Activated CD4-positive, alpha-beta memory T cell treated with anti-CD3 and anti-CD28 coated beads for 36 hours (primary cell): Measurements from ENCODE around the gene METTL9. TPM values are rescaled to one million over a fixed set of nuclear protein-coding genes. Genes with fewer than 3 reads are reported as not detected.

Source experiments
- CTCF ChIA-PET: fragments of 350-600 bp; sonication (Branson Sonifier 250); formaldehyde crosslinking; loops from one replicate; lab custom pipeline; 2021; ENCODE audit warnings: antibody characterized with exemption, inconsistent platforms; lab: Charles Lee
- POLR2A ChIA-PET: fragments of 350-600 bp; sonication (Branson Sonifier 250); formaldehyde crosslinking; loops from one replicate; lab custom pipeline; 2021; ENCODE audit warnings: antibody characterized with exemption; lab: Charles Lee
- DNase-seq: peaks from one replicate; pipeline ENCODE4 v3.0.0-alpha.2; 2020
- H3K27ac Mint-ChIP-seq: one replicate; pipeline ENCODE4 v1.8.0; 2021; ENCODE audit warnings: mixed read lengths
- H3K27me3 Mint-ChIP-seq: one replicate; pipeline ENCODE4 v1.8.0; 2021; ENCODE audit warnings: mixed read lengths
- H3K36me3 Mint-ChIP-seq: one replicate; pipeline ENCODE4 v1.8.0; 2021; ENCODE audit warnings: mixed read lengths
- H3K4me1 Mint-ChIP-seq: one replicate; pipeline ENCODE4 v1.8.0; 2021; ENCODE audit warnings: low read depth, mixed read lengths
- H3K4me3 Mint-ChIP-seq: one replicate; pipeline ENCODE4 v1.8.0; 2021; ENCODE audit warnings: mild to moderate bottlenecking, mixed read lengths
- H3K9me3 Mint-ChIP-seq: one replicate; pipeline ENCODE4 v1.8.0; 2021; ENCODE audit warnings: mixed read lengths
- intact Hi-C: fragments of 100-400 bp; cut with micrococcal nuclease; formaldehyde crosslinking; loops from one replicate; pipeline ENCODE4 v1.15.1; 2023
- total RNA-seq, 2 experiments: library from RNA; stranded (reverse); gene quantifications; one replicate each; pipeline ENCODE4 v1.2.3, GENCODE V29; 2021

The METTL9 gene
- total RNA-seq, 2 experiments from 2014 or later: 100 to 104 TPM

DNA sequence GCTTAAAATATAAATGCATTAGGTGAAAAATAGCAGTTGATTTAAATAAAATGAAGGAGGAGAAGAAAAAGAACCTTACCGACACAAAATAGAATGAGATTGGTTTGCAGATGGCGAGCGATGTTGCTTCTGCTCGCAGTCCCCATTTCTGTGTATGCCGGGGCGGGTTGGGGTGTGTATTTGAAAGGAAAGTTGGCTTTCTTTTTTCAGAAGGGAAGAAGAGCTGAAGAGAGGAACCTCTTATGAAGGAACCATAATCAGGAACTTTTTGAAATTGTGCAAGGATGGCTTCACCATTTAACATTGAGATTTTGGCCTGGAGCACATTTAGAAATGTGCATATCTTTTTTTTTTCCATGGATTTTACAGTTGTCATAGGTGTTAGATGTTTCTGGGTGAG, 53.1 kb downstream of the METTL9 start, which contains the start of gene IGSF6:
IGSF6 (minus strand) TSS at position 156 of the 400 bp plus-strand sequence; CDS start at position 146, 10 bp downstream.
- Mint-ChIP-seq H3K27ac (no peak within 1 kb of the TSS), H3K4me3 (no peak within 1 kb of the TSS), H3K4me1 (peaks cover 43% of the 10 kb centered on the region), H3K9me3 (no peaks in the 10 kb centered on the region), H3K27me3 (no peaks in the 10 kb centered on the region), H3K36me3 (peaks cover 8% of the 10 kb centered on the region)
- POLR2A ChIA-PET: no interaction called here
- CTCF ChIA-PET: interaction anchor here (0.7 to 1.0 kb wide), 3 partner anchors 56 to 684 kb away, joined by 3 to 4 read pairs (median 3); no protein-coding TSS in a partner anchor
- intact Hi-C loops: no loop called here
- no peak for DNase-seq

- Mint-ChIP-seq H3K9me3 (no peaks in the 10 kb centered on the region), H3K27ac (no peak overlapping the region), H3K27me3 (no peaks in the 10 kb centered on the region), H3K4me1 (peaks cover 38% of the 10 kb centered on the region), H3K4me3 (no peak overlapping the region), H3K36me3 (peaks cover 8% of the 10 kb centered on the region)
- ChIA-PET POLR2A (no interaction called here), CTCF (interaction anchor here (1.4 kb wide), 1 partner anchor 55 kb away, joined by 3 read pairs; no protein-coding TSS in a partner anchor)
- intact Hi-C loops: no loop called here
- DNase-seq: no peak
Observed at GRCh38 chr16:21653571-21653970, 54.2 kb downstream of the METTL9 start.

DNA sequence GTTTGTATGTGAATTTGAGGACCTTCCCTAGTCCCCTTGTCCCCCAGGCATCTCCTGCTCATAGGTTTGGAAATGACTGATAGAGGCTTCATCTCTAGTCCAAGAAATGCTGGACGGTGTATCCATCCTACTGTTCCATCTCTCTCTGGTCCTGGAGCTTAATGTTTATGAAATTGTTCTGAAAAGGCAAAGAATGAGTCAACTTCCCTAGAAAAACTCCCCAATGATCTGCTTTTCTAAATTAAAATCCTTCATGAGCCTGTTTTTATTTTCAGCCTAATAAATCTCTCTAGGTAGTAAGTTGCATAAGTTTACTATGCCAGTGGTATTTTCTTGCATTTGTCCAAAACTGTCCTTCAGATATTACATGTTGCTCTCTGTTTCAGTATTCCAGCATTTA, 55.1 kb downstream of the METTL9 start:
- H3K4me3 Mint-ChIP-seq: no peak overlapping the region
- peaks cover 33% of the 10 kb centered on the region for H3K4me1 Mint-ChIP-seq
- H3K9me3 Mint-ChIP-seq: no peaks in the 10 kb centered on the region
- intact Hi-C loops: no loop called here
- H3K27me3 Mint-ChIP-seq: no peaks in the 10 kb centered on the region
- H3K27ac Mint-ChIP-seq: no peak overlapping the region
- CTCF ChIA-PET: interaction anchor here (1.4 kb wide), 1 partner anchor 54 kb away, joined by 3 read pairs; no protein-coding TSS in a partner anchor
- POLR2A ChIA-PET: no interaction called here
- H3K36me3 Mint-ChIP-seq: peaks cover 8% of the 10 kb centered on the region
- DNase-seq: no peak

DNA sequence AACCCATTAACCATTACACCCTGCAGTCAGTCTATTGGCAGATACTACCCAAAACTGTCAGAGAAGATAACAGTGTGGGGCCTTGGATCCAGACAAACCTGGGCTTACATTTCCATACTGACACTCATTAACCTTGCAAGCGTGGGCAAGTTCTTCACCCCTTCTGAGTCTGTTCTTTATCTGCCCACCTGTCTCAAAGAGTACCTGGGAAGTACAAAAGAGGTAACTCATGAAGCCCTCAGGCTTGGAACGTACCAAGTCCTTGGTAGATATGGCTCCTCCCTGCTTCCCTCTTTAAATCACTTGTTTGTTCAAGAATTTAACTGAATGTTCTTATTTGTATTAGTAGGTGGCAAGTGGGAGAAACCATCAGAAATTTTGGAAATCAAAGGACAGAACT, 55.5 kb downstream of the METTL9 start:
- POLR2A ChIA-PET: no interaction called here
- DNase-seq: no peak
- intact Hi-C loops: no loop called here

GRCh38 chr16:21656795-21657768, 57.7 kb downstream of the METTL9 start:
- H3K9me3 Mint-ChIP-seq: no peaks in the 10 kb centered on the region
- H3K4me3 Mint-ChIP-seq: no peak overlapping the region
- DNase-seq: peak; percentile 29
- no peak overlapping the region for H3K27ac Mint-ChIP-seq
- H3K4me1 Mint-ChIP-seq: peaks cover 41% of the 10 kb centered on the region
- H3K27me3 Mint-ChIP-seq: no peaks in the 10 kb centered on the region
- intact Hi-C loops: loop anchor here (1.0 kb wide), 1 partner anchor 51 kb away; no protein-coding TSS in a partner anchor
- POLR2A ChIA-PET: no interaction called here
- CTCF ChIA-PET: interaction anchor here (0.6 to 2.4 kb wide), 37 partner anchors 9 to 1288 kb away, joined by 3 to 81 read pairs (median 5); partner anchors contain the start of gene METTL9
- H3K36me3 Mint-ChIP-seq: peaks cover 8% of the 10 kb centered on the region

More for the DNA sequence above, 55.5 kb downstream of the METTL9 start:
- no peak overlapping the region for H3K4me3 Mint-ChIP-seq
- no peak overlapping the region for H3K27ac Mint-ChIP-seq
- peaks cover 33% of the 10 kb centered on the region for H3K4me1 Mint-ChIP-seq
- H3K36me3 Mint-ChIP-seq: peaks cover 8% of the 10 kb centered on the region
- CTCF ChIA-PET: no interaction called here
- H3K9me3 Mint-ChIP-seq: no peaks in the 10 kb centered on the region
- H3K27me3 Mint-ChIP-seq: no peaks in the 10 kb centered on the region

- intact Hi-C loops: no loop called here
- POLR2A ChIA-PET: no interaction called here
- H3K36me3 Mint-ChIP-seq: peaks cover 8% of the 10 kb centered on the region
Observed at GRCh38 chr16:21659124-21659523, 59.7 kb downstream of the METTL9 start.

GRCh38 chr16:21663889-21664647, 64.7 kb downstream of the METTL9 start, which contains the start of gene OTOA:
TSS of gene OTOA (plus strand) at chr16:21663968. CDS start at chr16:21678515, 14,547 bp downstream.
- intact Hi-C loops: no loop called here
- Mint-ChIP-seq H3K4me1 (peaks cover 14% of the 10 kb centered on the region), H3K27ac (no peak within 1 kb of the TSS), H3K9me3 (no peaks in the 10 kb centered on the region), H3K36me3 (no peaks in the 10 kb centered on the region), H3K4me3 (peak within 1 kb of the TSS; percentile 52), H3K27me3 (peaks cover 6% of the 10 kb centered on the region)
- ChIA-PET CTCF (interaction anchor here (2.7 kb wide), 1 partner anchor 44 kb away, joined by 8 read pairs; no protein-coding TSS in a partner anchor), POLR2A (no interaction called here)
- DNase-seq: peak; percentile 31

More at GRCh38 chr16:21659124-21659523, 59.7 kb downstream of the METTL9 start:
- no peak for DNase-seq
- H3K4me1 Mint-ChIP-seq: peaks cover 41% of the 10 kb centered on the region
- H3K27me3 Mint-ChIP-seq: peaks cover 1% of the 10 kb centered on the region
- no peak overlapping the region for H3K4me3 Mint-ChIP-seq
- CTCF ChIA-PET: interaction anchor here (2.4 kb wide), 1 partner anchor 49 kb away, joined by 81 read pairs; no protein-coding TSS in a partner anchor
- H3K27ac Mint-ChIP-seq: no peak overlapping the region
- no peaks in the 10 kb centered on the region for H3K9me3 Mint-ChIP-seq

DNA sequence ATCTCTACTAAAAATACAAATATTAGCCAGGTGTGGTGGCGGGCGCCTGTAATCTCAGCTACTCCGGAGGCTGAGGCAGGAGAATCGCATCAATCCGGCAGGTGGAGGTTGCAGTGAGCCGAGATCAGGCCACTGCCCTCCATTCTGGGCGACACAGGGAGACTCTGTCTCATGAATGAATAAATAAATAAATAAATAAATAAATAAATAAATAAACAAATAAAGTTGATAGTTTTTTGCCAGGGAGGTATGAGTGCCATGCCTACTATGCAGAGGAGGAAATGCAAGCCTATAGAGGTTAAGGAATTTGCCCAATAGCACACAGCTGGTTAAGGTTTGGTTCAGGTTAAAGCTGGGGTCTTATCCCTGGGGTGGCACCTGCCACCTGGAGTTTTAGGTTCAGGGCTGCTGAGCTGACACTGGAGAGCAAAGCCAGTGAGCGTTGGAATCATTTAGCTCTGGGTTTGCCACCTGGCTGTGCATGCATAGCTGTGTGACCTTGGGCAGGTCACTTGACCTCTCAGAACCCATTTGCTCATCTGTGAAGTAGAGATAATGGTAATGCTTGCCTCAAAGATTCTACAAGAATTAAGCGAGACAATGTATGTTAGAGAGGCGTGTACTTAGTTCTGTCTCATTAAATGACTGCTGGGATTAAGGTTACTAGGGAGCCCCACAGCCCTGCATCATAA, 65.6 kb downstream of the METTL9 start:
- intact Hi-C loops: no loop called here
- DNase-seq: no peak
- no peaks in the 10 kb centered on the region for H3K9me3 Mint-ChIP-seq
- POLR2A ChIA-PET: no interaction called here
- H3K27me3 Mint-ChIP-seq: peaks cover 6% of the 10 kb centered on the region
- no peak overlapping the region for H3K27ac Mint-ChIP-seq
- H3K4me1 Mint-ChIP-seq: peaks cover 14% of the 10 kb centered on the region
- no peak overlapping the region for H3K4me3 Mint-ChIP-seq
- CTCF ChIA-PET: interaction anchor here (2.7 kb wide), 1 partner anchor 43 kb away, joined by 8 read pairs; no protein-coding TSS in a partner anchor
- no peaks in the 10 kb centered on the region for H3K36me3 Mint-ChIP-seq

DNA sequence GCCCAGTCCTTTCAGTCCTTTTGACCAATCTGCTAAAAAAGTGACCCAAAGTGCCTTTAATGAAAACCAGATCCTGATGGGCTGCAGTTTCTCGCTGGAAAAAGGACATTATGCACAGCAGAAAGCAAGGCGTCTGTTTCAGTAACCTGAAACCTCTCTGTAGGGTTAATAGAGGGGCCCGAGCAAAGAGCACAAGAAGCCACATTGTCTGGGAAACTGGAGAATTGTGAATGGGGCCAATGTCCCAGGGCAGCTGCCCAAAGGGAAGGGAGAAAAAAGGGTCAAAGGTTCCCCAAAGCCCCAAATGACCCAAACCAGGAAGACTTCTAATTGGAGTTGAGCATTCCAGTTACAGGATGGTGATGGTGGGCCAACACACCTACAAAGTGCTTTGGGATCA, 67.4 kb downstream of the METTL9 start:
- Mint-ChIP-seq H3K36me3 (no peaks in the 10 kb centered on the region), H3K4me3 (no peak overlapping the region), H3K9me3 (no peaks in the 10 kb centered on the region), H3K27ac (no peak overlapping the region), H3K4me1 (peaks cover 2% of the 10 kb centered on the region), H3K27me3 (peaks cover 6% of the 10 kb centered on the region)
- intact Hi-C loops: no loop called here
- ChIA-PET POLR2A (no interaction called here), CTCF (interaction anchor here (2.9 kb wide), 1 partner anchor 9 kb away, joined by 16 read pairs; no protein-coding TSS in a partner anchor)
- no peak for DNase-seq

DNA sequence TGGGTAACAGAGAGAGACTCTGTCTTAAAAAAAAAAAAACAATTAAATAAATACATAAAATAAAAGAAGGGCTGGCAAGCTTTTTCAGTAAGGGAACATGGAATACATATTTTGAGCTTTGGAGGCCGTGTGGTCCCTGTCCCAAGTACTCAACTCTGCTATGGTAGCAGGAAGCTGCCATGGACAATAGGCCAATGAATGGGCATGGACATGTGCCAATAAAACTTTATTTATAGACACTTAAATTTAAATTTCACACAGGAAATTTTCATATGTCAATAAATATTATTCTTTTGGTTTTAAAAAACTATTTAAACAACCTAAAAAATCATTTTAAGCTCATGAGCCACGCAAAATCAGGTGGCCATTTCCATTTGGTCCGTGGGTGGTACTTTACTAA, 68.2 kb downstream of the METTL9 start:
- CTCF ChIA-PET: interaction anchor here (2.4 to 2.9 kb wide), 2 partner anchors 10 to 17 kb away, joined by 6 to 16 read pairs; no protein-coding TSS in a partner anchor
- intact Hi-C loops: no loop called here
- Mint-ChIP-seq H3K4me3 (no peak overlapping the region), H3K36me3 (no peaks in the 10 kb centered on the region), H3K27ac (no peak overlapping the region), H3K27me3 (peaks cover 6% of the 10 kb centered on the region), H3K9me3 (no peaks in the 10 kb centered on the region), H3K4me1 (peaks cover 2% of the 10 kb centered on the region)
- POLR2A ChIA-PET: no interaction called here
- no peak for DNase-seq

DNA sequence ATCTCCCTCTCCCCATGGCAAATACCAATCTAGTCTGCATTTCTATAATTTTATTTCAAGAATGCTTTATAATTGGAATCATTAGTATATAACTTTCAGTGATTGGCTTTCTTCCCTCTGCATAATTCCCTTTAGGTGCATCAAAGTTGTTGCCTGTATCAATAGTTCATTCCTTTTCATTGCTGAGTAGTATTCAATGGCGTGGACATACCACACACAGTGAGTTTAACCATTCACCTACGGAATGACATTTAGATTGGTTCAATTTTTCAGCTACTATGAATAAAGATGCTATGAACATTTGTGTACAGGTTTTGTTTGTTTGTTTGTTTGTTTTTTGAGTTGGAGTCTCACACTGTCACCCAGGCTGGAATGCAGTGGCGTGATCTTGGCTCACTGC, 74.1 kb downstream of the METTL9 start:
- POLR2A ChIA-PET: no interaction called here
- H3K9me3 Mint-ChIP-seq: peaks cover 2% of the 10 kb centered on the region
- no peaks in the 10 kb centered on the region for H3K4me1 Mint-ChIP-seq
- H3K4me3 Mint-ChIP-seq: no peak overlapping the region
- H3K27me3 Mint-ChIP-seq: no peaks in the 10 kb centered on the region
- no peak overlapping the region for H3K27ac Mint-ChIP-seq
- intact Hi-C loops: no loop called here
- CTCF ChIA-PET: interaction anchor here (1.1 kb wide), 1 partner anchor 17 kb away, joined by 3 read pairs; no protein-coding TSS in a partner anchor
- no peaks in the 10 kb centered on the region for H3K36me3 Mint-ChIP-seq
- DNase-seq: no peak
